SIG-M5 (cell line): ENCODE data around the gene SURF1.
"Not testable (repeated sequence)": the region's sequence is repeated elsewhere in the genome, so short reads cannot be mapped to it uniquely, and the experiment has no call there.

Experiments
- DNase-seq: peaks from one replicate; lab custom pipeline; 2025; lab: John Stamatoyannopoulos, UW

SURF1 gene

GRCh38 chr9:133321411-133321935 lies 34.8 kb downstream of the SURF1 start:
- DNase-seq, result no peak

- no peak for DNase-seq
These were observed 35.8 kb downstream of the SURF1 start for GRCh38 chr9:133320421-133320881.

GRCh38 chr9:133317551-133317950 lies 38.7 kb downstream of the SURF1 start:
- DNase-seq, result not testable (repeated sequence)

GRCh38 chr9:133315997-133316396 lies 40.3 kb downstream of the SURF1 start:
- no peak for DNase-seq

- DNase-seq, result no peak
These were observed 46.7 kb downstream of the SURF1 start for GRCh38 chr9:133309608-133310007.

GRCh38 chr9:133307301-133307700 lies 49.0 kb downstream of the SURF1 start:
- no peak for DNase-seq

GRCh38 chr9:133306242-133307204 lies 49.8 kb downstream of the SURF1 start:
- DNase-seq, result no peak

GRCh38 chr9:133305731-133306130 lies 50.6 kb downstream of the SURF1 start:
- DNase-seq, result no peak

GRCh38 chr9:133304477-133305377 lies 51.6 kb downstream of the SURF1 start:
- no peak for DNase-seq

GRCh38 chr9:133304158-133304470 lies 52.2 kb downstream of the SURF1 start:
- DNase-seq, result no peak

- DNase-seq, result no peak
These were observed 52.8 kb downstream of the SURF1 start for GRCh38 chr9:133303266-133304157.
